OCI-LY7 (cell line): Measurements from ENCODE around the gene KCNE3. TPM values are rescaled to one million over a fixed set of nuclear protein-coding genes. Genes with fewer than 3 reads are reported as not detected.

Experiments
- BruUV-seq: library from RNA; stranded (reverse); fragments of 400-500 nt; replicated peaks from 2 replicates; lab custom pipeline; 2021; lab: Mats Ljungman, UMichigan
- CTCF ChIA-PET: fragments of 300-600 bp; sonication (Branson Sonifier 250); formaldehyde crosslinking; loops from one replicate; lab custom pipeline; 2022; ENCODE audit warnings: antibody characterized with exemption; ENCODE audit not compliant: unreplicated experiment; lab: Charles Lee
- POLR2A ChIA-PET: fragments of 300-600 bp; sonication (Branson Sonifier 250); formaldehyde crosslinking; loops from one replicate; lab custom pipeline; 2022; ENCODE audit warnings: antibody characterized with exemption; lab: Charles Lee
- DNase-seq: peaks from one replicate; pipeline ENCODE4 v3.0.0-alpha.2; 2015; ENCODE audit warnings: low spot score
- H2AFZ ChIP-seq: fragments of 200-600 bp; sonication (generic), shearing (Covaris generic); 2 replicates; pipeline ENCODE4 v1.6.1; 2014; ENCODE audit warnings: mild to moderate bottlenecking, antibody characterized with exemption, low read length, moderate library complexity
- H3K27ac ChIP-seq: fragments of 200-600 bp; sonication (generic); 2 replicates; pipeline ENCODE4 v1.5.1; 2014; ENCODE audit warnings: mixed run types, low read depth, mild to moderate bottlenecking, moderate library complexity, low read length, inconsistent platforms; ENCODE audit not compliant: poor library complexity, severe bottlenecking
- H3K36me3 ChIP-seq: fragments of 200-600 bp; sonication (generic); 2 replicates; pipeline ENCODE4 v1.6.1; 2014; ENCODE audit warnings: mild to moderate bottlenecking, antibody characterized with exemption, low read length, moderate library complexity, mixed read lengths; ENCODE audit not compliant: insufficient read depth
- H3K4me1 ChIP-seq: fragments of 200-600 bp; sonication (generic); 2 replicates; pipeline ENCODE4 v1.5.1; 2014; ENCODE audit warnings: mild to moderate bottlenecking, low read length; ENCODE audit not compliant: insufficient read depth, poor library complexity, severe bottlenecking
- H3K4me2 ChIP-seq: fragments of 200-600 bp; sonication (generic); 2 replicates; pipeline ENCODE4 v1.6.1; 2014; ENCODE audit warnings: mild to moderate bottlenecking, low read length
- H3K4me3 ChIP-seq: fragments of 200-600 bp; sonication (generic); 2 replicates; pipeline ENCODE4 v1.5.1; 2014; ENCODE audit warnings: mild to moderate bottlenecking, low read depth, low read length; ENCODE audit not compliant: poor library complexity, severe bottlenecking
- H3K79me2 ChIP-seq: fragments of 200-600 bp; sonication (generic); 2 replicates; pipeline ENCODE4 v1.6.1; 2016; ENCODE audit warnings: low read depth, mild to moderate bottlenecking, low read length, moderate library complexity, mixed read lengths; ENCODE audit not compliant: insufficient read depth
- H3K9me2 ChIP-seq: fragments of 200-600 bp; sonication (generic); 2 replicates; pipeline ENCODE4 v1.6.1; 2016; ENCODE audit warnings: mild to moderate bottlenecking, low read length, mixed read lengths; ENCODE audit not compliant: insufficient read depth
- H3K9me3 ChIP-seq: fragments of 200-600 bp; sonication (generic); 2 replicates; pipeline ENCODE4 v1.6.1; 2014; ENCODE audit warnings: mild to moderate bottlenecking, mixed run types, low read length, mixed read lengths
- H4K20me1 ChIP-seq: fragments of 200-600 bp; sonication (generic); 2 replicates; pipeline ENCODE4 v1.6.1; 2014; ENCODE audit warnings: mild to moderate bottlenecking, antibody characterized with exemption, low read length, moderate library complexity, mixed read lengths; ENCODE audit not compliant: insufficient read depth
- EZH2phosphoT487 ChIP-seq: fragments of 200-600 bp; sonication (generic); IDR thresholded peaks from 2 replicates; pipeline ENCODE4 v1.6.1; 2018; ENCODE audit warnings: low read depth, borderline replicate concordance, mild to moderate bottlenecking, mixed run types, antibody characterized with exemption, low read length, moderate library complexity, mixed read lengths
- intact Hi-C: fragments of 100-400 bp; cut with micrococcal nuclease; formaldehyde crosslinking; loops from one replicate; pipeline ENCODE4 v1.10.0; 2022; ENCODE audit not compliant: unreplicated experiment
- total RNA-seq, 2 experiments: library from RNA; depleted of rRNA in 1 of 2; stranded (reverse); fragments of >200 nt in 1 of 2; shearing (Covaris generic) in 1 of 2; gene quantifications; 2 replicates each; pipeline ENCODE4 v1.2.3, GENCODE V29; 2014 to 2022
- TF ChIP-seq, protein P1 (sequence below): fragments of 200-600 bp; sonication (generic); conservative IDR thresholded peaks from 2 replicates; pipeline ENCODE4 v1.5.1; 2014; ENCODE audit warnings: mild to moderate bottlenecking, antibody characterized with exemption, low read length, moderate library complexity, mixed read lengths

The KCNE3 gene
- total RNA-seq, 2 experiments from 2014 or later, result not detected

DNA sequence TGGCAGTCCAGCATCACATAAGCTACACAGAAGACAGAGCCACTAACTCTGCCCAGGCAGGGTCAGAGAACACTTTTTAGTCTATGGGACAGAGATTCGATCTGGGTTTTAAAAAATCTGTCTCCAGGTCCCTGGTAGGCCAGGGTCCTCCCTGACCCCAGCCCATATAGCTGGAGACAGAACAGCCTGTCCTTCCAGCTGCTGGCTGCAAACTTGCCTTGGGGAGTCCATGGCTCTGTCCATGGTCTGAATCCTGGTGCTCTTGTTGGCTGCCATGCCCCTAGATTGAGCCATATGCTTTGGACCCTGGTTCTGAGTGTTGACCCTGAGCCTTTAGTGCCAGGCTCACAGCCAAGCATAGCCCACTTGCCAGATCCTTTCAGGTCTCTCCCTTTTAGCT, 39.5 kb upstream of the KCNE3 start:
- POLR2A ChIA-PET, result no interaction called here
- intact Hi-C loops, result no loop called here
- peaks cover 11% of the 10 kb centered on the region; the same call in 1 of the 2 replicates for H3K9me3 ChIP-seq
- H3K79me2 ChIP-seq, result no peaks in the 10 kb centered on the region
- CTCF ChIA-PET, result no interaction called here
- no peak overlapping the region for H3K27ac ChIP-seq
- H3K4me2 ChIP-seq, result no peak overlapping the region
- no TSS peak for BruUV-seq
- H3K4me1 ChIP-seq, result no peaks in the 10 kb centered on the region
- TF ChIP-seq EZH2phosphoT487, result no peak
- TF ChIP-seq, protein P1, sequence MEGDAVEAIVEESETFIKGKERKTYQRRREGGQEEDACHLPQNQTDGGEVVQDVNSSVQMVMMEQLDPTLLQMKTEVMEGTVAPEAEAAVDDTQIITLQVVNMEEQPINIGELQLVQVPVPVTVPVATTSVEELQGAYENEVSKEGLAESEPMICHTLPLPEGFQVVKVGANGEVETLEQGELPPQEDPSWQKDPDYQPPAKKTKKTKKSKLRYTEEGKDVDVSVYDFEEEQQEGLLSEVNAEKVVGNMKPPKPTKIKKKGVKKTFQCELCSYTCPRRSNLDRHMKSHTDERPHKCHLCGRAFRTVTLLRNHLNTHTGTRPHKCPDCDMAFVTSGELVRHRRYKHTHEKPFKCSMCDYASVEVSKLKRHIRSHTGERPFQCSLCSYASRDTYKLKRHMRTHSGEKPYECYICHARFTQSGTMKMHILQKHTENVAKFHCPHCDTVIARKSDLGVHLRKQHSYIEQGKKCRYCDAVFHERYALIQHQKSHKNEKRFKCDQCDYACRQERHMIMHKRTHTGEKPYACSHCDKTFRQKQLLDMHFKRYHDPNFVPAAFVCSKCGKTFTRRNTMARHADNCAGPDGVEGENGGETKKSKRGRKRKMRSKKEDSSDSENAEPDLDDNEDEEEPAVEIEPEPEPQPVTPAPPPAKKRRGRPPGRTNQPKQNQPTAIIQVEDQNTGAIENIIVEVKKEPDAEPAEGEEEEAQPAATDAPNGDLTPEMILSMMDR, result no peak
- H3K36me3 ChIP-seq, result no peaks in the 10 kb centered on the region
- no peak overlapping the region for H2AFZ ChIP-seq
- no peak overlapping the region for H3K4me3 ChIP-seq
- H3K9me2 ChIP-seq, result no peaks in the 10 kb centered on the region
- H4K20me1 ChIP-seq, result no peaks in the 10 kb centered on the region
- DNase-seq, result no peak

DNA sequence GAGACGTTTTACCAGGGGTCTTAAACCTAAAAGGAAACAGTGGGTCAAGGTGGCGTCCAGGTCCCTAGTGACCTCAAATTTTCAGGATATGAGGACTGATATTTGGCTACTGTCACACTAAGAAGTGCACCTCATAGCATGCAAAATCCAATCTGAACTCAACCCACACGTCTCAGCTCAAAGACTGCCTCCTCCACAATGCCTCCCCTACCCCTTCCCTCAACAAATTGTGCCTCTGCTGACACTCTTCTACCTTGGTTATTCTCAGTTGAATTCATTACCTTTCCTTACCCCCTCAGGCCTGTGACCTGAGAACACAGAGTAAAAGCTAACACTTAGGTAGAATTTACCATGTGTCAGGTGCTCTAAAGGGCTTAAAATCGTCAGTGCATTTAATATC, 38.6 kb upstream of the KCNE3 start:
- no peak for TF ChIP-seq EZH2phosphoT487
- TF ChIP-seq, protein P1, result no peak
- Histone ChIP-seq H3K27ac (no peak overlapping the region), H3K9me2 (no peaks in the 10 kb centered on the region), H3K9me3 (peaks cover 13% of the 10 kb centered on the region; the same call in 1 of the 2 replicates), H3K4me2 (no peak overlapping the region), H2AFZ (no peak overlapping the region), H4K20me1 (no peaks in the 10 kb centered on the region), H3K4me3 (no peak overlapping the region), H3K36me3 (no peaks in the 10 kb centered on the region), H3K79me2 (no peaks in the 10 kb centered on the region), H3K4me1 (no peaks in the 10 kb centered on the region)
- DNase-seq, result no peak
- BruUV-seq, result no TSS peak
- intact Hi-C loops, result no loop called here
- ChIA-PET POLR2A (interaction anchor here (1.3 kb wide), 1 partner anchor 13 kb away, joined by 4 read pairs; the partner anchor contains the start of gene LIPT2), CTCF (no interaction called here)

DNA sequence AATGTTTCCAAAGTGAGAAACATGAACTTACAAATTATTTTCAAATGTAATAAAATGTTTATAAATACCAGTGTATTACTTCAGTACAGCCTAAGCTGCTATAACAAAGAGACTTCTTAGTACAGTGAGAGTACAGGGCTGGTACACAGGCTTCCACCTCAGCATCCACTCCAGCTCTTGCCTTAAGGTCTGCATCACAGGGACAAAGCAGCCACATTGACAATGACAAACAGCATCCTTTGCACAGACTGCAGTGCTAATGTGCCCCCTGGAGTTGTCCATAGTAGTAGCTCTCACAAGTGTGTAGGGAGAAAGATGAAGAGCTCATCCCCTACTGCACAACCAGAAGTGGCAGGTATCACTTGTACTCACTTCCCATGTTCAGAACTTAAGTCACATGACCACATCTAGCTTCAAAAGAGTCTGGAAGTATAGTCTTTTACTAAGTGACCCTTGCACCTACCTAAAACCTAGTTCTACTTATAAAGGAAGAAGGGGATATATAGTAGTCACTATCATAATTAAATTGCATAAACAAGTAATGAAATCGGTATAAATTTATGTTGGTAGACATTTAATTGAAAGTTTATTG, 36.8 kb upstream of the KCNE3 start:
- H3K79me2 ChIP-seq, result no peaks in the 10 kb centered on the region
- no peak for DNase-seq
- H2AFZ ChIP-seq, result no peak overlapping the region
- intact Hi-C loops, result no loop called here
- H4K20me1 ChIP-seq, result no peaks in the 10 kb centered on the region
- ChIA-PET CTCF (no interaction called here), POLR2A (interaction anchor here (0.6 kb wide), 1 partner anchor 76 kb away, joined by 4 read pairs; no protein-coding TSS in a partner anchor)
- no peaks in the 10 kb centered on the region for H3K9me2 ChIP-seq
- H3K36me3 ChIP-seq, result no peaks in the 10 kb centered on the region
- H3K4me3 ChIP-seq, result no peak overlapping the region
- TF ChIP-seq EZH2phosphoT487, result no peak
- TF ChIP-seq, protein P1, result no peak
- no peaks in the 10 kb centered on the region for H3K4me1 ChIP-seq
- no peak overlapping the region for H3K4me2 ChIP-seq
- H3K9me3 ChIP-seq, result peaks cover 13% of the 10 kb centered on the region; the same call in 1 of the 2 replicates
- H3K27ac ChIP-seq, result no peak overlapping the region
- no TSS peak for BruUV-seq
